GM19023 (cell line): ENCODE results near the gene ZDHHC14.
"Not testable (repeated sequence)": the region's sequence is repeated elsewhere in the genome, so short reads cannot be mapped to it uniquely, and the experiment has no call there.

Experiments
- ATAC-seq: cut with Tn5 transposase; IDR thresholded peaks from one replicate; pipeline ENCODE4 v1.9.1; 2021; ENCODE audit warnings: mild to moderate bottlenecking, moderate library complexity; ENCODE audit not compliant: unreplicated experiment

ZDHHC14 gene

DNA sequence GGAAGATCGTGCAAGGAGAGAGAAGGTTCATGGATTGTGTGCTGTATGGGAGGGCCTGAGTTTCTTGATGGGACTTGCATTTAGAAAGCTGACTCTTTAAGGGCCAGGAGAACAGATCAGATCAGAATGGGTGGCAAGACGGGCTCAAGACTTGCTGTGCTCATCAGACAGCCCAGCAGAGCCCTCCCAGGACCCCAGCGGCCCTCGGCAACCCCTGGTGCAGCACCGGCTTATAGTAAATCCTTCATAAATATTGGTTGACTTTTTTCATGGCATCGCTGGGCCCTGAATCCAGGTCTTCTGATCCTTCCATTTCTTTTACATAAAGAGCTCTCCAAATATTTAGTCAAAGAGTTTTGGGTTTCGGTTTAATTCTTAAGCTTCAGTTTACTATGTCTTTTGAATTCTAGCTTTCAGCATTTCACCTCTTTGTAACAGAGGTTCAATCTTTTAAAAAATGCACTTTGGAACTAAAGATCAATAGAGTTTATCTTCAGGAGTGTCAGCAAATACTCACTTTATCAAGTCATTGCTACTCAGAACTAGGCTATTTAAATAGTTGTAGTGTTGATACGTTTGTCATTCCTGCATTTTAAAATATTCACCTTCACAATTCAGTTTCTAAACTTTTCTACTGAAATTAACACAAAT lies 205.6 kb downstream of the ZDHHC14 start:
- ATAC-seq: no peak

DNA sequence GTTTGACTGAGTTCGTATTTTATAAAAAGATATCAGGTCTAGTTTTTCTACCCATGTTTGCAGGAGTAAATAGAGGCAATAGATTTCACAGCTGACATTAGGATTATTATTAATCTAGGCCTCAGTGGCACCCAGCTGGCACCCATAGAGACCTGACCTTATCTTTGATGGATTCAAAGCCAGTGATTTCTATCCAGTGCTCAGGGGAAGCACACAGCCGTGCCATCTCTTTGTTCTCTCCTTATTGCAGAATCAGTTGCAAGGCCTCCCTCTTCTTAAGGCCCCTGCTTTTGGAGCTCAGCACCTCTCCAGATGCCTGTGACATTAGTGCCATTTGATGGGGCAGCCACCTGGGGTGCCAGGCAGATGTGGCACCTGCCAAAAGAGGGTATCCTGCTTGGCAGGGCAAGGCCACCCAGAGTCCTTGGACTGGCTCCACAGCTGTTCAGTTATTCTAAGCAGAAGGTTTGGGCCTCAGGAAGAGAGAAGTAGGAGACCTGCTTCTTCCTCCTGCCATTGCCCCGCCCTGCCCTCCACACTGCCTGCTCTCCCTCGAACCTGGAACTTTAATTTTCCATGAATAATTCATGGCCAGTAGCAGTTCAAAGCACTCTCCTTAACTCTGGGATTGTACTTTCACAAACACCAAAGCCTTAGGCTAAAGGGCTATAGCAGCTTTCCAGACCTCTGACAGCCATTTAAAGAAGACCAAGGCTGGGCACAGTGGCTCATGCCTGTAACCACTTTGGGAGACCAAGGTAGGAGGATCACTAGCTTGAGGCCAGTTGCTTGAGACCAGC lies 206.3 kb downstream of the ZDHHC14 start:
- ATAC-seq: no peak

DNA sequence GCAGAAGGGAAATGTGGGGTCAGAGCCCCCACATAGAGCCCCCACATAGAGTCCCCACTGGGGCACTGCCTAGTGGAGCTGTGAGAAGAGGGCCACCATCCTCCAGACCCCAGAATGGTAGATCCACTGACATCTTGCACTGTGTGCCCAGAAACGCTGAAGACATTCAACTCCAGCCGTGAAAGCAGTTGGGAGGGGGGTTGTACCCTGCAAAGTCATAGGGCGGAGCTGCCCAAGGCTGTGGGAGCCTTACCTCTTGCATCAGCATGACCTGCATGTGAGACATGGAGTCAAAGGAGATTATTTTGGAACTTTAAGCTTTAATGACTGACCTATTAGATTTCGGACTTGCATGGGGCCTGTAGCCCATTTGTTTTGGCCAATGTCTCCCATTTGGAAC lies 209.7 kb downstream of the ZDHHC14 start:
- not testable (repeated sequence) for ATAC-seq

DNA sequence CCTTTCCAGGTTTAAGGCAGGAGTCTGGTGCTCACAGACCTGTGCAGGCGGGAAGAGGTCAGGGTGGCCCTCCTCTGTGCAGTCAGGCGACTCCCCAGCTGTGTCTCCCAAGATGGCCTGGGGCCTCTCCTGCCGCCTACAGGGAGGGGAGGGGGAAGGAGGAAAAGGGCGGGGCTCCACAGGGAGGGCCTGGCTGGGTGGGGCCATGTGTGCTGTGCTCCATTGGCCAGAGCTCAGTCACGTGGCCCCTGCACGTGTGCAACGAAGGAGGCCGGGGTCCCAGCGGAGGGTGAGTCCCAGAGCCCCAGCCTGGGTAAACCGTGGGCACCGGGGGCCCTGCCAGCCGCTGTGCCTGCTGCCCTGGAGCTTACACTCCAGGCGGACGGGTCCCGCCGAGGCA lies 211.6 kb downstream of the ZDHHC14 start:
- no peak for ATAC-seq

DNA sequence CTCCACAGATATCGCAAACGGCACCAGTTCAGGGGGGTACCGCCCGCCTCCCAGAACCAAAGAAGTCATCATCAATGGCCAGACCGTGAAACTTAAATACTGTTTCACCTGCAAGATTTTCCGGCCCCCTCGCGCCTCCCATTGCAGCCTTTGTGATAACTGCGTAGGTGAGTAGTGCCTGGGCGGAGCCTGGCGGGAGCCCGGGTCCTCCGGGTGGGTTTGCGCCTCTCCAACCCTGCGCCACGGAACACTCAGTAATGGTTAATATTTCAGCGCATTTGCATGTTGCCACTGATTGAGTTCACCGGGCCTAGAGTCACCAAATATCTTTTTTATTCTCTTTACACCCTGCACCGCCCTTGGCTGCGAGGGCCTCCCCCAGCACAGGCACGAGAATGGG lies 212.0 kb downstream of the ZDHHC14 start:
- no peak for ATAC-seq

DNA sequence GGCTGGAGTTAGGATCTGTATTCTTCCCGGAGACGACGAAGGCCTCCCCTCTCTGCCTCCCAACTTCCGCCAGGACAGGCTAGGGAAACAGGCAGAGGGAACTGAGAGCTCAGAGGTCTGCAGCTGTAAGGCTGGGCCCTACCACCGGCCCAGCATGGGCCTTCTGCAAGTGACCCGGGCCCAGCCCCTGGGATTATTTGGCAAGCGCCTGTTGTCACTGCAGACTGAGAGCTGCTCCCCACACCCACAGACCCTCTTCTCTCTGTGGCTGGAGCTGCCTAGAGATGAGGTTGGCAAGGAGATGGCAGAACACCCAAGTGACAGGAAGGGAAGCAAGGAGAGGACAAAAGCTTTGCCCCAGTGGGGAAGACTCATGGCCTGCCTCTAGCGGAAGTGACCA lies 212.6 kb downstream of the ZDHHC14 start:
- ATAC-seq: no peak

DNA sequence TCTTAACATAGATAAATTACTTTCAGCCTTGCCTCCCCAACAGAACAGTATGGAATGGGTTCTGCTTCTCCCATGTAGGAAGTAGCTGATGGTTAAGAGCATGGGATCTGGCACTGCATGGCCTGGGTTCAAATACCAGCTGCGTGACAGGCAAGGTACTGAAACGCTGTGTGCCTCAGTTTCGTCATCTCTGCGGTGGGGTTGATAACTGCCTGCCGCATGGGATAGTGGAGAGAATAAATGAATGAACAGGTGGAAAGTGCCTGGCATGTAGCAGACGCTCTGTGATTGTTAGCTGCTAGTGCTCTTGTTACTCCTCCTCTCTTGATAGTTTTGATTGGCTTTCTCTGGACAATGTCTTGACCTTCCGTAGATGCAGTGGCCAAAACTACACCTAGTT lies 213.3 kb downstream of the ZDHHC14 start:
- ATAC-seq: no peak

DNA sequence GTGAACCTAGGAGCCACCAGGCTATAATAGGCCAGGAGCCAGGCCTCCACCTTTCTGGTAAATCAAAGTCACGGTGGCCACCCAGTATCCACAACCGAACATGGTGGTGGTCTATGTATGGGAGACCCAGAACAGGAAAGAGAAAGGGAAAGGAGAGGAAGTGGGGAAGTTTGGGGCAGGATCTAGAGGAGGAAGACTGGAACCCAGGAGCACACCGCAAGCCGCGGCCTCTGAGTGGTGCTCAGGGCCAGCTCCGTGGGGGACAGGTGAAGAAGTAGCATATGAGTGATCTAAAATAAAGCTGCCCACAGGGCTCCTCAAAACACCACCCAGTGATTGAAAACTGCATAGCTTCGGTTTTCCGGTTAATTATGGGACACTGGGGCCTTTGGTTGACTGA lies 214.8 kb downstream of the ZDHHC14 start:
- no peak for ATAC-seq

DNA sequence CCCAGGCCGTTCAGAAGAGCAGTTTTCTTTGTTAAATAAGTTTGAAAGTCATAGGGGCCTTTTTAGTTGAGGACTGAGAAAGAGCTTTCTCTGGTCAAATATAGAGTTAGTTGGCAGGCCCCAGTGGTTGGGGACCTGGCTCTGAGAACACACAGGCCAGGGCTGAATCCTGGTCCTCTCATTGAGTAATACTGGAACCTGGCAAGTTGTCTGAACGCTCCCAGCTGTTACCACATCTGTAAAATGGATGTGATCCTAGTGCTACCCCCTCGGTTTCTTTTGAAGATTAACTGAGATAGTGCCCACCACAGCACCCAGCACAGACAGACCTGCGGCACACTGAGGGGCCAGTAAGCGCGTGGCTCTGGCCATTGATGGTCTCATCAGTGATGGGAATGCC lies 215.5 kb downstream of the ZDHHC14 start:
- no peak for ATAC-seq

DNA sequence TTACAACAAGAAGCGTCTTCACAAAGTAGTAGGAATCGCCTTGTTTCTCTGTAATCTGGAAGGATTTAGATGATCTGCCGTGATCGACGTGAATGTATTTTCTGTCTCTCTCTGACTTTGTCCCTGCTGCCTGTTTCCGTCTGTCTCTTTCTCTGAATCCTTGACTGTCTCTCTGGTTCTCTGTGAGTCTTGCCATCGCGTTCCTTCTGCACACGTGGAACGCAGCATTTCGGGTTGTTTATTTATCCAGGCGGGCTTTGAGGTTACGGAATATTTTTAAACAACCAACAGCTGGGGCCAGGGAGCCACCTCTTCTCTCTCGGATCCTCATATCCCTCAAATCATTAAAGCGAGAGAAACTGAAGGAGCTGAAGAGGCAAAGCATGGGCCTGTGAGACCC lies 215.9 kb downstream of the ZDHHC14 start:
- ATAC-seq: no peak

DNA sequence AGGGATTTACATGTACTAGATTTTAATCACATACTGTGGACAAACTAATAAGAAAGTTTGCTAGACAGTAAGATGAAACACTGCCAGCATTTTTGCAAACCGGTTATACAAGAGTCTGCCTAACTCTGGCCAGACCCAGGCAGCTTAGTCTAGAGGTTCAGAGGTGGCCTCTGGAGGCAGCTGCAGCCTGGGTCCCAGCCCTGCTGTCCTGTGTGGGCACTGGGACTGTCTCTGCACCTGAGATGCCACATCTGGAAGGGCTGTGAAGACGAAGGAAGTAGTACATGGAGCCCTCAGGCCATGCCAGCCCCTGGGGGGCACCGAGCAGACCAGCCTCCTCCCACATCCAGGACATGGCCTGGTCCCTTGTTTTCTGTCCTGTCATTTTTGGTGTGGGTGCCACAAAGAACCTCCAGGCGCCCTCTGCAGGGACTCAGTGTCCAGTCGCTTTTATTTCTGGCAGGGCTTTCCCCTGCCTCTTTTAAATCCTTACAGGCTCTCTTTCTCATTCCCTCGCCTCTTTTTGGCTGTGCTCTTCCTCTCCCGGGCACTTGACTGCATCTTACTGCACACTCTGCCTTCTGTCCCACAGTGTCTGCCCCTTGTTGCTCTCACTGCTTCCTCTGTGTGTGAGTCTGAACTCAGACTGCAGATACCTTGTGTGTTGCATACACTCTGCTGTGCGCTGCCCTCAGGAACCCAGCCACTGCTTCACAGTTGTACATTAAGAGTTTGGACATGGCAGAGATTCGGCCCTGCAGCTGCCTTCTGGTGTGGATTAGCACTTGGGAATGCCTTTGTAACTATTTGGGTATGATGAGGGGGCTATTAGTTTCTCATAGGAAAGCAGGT lies 216.7 kb downstream of the ZDHHC14 start:
- no peak for ATAC-seq

DNA sequence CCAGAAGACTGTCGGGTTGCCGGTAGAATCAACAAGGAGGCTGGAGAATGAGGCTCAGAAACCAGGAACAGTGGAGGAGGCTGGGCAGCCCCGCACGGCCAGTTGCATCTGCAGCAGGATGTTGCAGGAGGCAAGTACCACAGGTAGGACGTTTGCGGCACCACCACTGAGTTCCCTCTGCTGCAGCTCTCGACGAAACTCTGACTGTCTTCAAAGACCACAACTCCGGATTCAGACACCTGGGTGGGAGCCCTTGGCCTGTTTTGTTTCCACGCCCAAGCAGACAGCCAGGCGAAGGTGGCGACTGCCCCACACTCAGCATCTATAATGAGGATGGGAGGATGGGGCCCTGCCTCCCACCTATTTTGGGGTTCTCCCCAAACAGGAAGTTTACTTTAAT lies 218.2 kb downstream of the ZDHHC14 start:
- ATAC-seq: no peak

DNA sequence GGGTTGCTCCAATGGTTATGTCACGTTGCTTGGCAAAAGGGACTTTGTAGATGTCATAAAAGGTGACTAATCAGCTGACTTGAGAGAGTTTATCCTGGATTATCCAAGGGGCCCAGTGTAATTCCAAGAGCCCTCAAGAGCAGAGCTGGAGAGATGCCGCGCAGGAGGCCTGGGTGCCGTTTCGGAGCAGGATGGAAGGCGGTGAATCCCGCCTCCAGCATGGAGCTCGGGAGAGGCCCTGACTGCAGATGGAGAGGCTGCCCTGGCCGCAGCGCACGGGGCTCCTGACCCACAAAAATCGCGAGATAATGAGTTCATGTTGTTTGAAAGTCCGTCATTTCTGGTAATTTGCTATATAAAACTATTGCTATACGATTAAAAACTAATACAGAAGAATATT lies 219.8 kb downstream of the ZDHHC14 start:
- ATAC-seq: no peak

DNA sequence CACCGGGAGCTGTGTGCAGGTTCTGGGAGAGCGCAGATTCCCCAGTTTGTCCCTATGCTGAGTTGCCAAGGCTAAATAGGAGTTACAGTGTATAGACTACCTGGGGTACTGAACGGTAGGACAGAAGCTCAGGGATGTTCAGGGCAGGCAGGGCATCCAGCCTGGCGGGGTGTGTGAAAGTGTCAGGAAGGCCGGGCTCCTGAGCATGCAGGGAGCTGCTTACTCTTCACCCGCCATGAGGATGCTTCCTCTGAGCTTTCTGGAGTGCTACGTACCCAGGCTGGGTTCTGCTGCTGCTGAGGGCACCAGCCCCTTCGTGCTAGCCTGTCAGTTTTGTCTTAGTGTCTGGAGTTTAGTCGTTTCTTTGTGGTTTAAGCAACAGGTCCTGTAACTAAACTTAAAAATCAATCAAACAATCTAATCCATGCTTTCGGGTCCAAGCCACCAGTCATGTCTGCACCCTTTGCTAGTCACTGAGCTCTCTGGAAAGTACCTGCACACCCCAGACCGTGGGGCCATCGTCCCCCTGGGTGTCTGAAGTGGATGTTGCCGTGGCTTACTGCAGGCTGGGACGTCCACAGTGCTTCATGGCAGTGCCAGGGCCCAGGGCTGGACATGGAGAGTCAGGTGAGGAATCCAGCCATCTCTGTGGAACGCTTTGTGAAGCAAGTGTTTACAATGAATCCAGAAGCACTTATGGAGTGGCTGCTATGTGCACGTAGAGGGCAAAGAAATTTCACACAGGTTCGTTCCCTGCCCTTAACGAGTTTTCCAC lies 221.7 kb downstream of the ZDHHC14 start:
- ATAC-seq: no peak

DNA sequence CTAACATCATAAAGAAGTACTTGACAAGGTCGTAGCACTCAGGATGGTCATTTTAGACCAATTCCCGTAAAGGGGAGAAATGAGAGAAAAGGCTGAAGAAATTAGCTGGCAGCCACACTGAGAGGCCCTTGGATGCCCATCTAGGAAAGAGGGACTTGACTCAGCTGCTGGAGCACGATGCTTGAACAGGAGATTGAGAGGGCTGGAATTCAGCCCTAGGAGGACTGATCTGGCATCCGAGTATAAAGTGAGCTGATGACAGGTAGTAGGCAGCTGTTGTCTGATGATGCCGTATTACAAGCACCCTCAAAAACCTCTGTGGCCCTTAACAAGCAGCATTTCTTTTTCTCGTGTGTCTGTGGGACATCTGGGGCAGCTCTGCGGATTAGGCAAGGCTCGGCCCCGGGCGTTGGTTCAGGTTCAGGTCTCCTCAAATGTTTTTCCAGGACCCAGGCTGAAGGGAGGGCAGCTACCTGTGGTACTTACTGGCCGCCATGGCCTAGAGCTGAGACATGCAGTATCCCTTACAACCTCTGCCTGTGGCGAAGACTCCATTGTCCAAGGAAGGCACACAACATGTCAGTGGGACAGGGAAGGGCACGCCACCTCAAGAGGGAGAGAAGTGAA lies 222.4 kb downstream of the ZDHHC14 start:
- ATAC-seq: no peak

DNA sequence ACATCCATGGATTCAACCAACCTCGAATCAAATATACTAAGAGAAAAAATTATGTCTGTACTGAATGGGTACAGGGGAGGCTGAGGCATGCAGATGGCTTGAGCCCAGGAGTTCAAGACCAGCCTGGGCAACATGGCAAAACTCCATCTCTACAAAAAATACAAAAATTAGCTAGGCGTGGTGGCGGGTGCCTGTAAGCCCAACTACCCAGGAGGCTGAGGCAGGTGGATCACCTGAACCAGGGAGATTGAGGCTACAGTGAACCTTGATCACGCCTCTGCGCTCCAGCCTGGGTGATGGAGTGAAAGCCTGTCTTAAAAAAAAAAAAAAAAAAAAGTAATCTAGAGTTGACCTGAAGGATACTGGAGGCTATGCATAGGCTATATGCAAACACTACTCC lies 223.0 kb downstream of the ZDHHC14 start:
- no peak for ATAC-seq

DNA sequence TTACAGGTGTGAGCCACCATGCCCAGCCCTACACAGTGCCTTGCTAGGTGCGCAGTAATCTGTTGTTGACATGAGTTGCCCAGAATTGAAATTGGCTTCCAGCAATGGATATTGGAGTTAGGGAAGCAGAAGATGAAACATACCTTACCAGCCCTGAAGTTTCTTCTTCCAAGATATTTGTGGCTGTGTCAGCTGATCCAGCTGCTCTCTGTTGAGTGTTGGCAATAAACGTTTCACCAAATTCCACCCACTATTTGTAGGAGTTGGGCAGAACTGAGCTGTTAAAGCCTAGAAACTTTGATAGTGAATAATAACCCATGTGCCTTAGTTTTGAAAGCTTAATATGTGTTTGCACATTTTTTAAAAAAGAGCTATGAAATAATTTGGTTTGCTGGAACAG lies 223.8 kb downstream of the ZDHHC14 start:
- no peak for ATAC-seq

DNA sequence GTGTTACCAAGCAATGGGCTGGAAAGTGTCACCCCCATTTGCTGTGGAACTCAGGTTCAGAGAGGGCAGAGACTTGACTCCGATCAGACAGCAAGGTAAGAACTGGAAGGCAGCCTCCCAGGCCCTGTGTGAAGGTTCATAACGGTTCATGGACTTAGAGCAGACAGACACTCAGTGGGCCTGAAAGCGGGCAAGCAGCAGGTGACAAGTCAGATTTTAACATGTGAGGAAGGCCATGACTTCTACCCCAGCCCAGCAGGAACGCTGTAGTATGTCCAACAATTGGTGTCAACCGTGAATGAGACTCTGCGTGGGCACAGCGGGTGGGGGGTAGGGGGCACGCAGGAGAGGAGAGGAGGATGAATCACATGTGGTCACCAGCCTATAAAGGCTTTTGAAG lies 224.5 kb downstream of the ZDHHC14 start:
- ATAC-seq: no peak

DNA sequence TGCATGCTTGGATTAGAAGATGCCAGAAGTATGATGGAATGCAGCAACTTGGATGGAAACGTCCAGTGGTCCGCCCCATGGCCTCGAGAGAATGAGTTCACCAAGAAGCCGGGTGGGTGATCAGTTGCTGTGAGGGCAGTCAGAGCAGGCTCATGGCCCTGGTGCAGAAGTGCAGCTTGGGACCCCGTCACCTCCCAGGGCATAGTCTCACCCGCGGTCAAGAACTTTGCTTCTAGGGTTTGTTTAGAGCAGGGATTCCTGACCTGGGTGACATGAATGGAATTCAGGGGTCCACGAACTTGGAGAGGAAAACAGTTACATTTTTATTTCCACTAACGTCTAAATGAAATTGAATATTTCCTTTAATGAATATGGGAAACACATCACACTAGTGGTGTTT lies 225.5 kb downstream of the ZDHHC14 start:
- no peak for ATAC-seq

DNA sequence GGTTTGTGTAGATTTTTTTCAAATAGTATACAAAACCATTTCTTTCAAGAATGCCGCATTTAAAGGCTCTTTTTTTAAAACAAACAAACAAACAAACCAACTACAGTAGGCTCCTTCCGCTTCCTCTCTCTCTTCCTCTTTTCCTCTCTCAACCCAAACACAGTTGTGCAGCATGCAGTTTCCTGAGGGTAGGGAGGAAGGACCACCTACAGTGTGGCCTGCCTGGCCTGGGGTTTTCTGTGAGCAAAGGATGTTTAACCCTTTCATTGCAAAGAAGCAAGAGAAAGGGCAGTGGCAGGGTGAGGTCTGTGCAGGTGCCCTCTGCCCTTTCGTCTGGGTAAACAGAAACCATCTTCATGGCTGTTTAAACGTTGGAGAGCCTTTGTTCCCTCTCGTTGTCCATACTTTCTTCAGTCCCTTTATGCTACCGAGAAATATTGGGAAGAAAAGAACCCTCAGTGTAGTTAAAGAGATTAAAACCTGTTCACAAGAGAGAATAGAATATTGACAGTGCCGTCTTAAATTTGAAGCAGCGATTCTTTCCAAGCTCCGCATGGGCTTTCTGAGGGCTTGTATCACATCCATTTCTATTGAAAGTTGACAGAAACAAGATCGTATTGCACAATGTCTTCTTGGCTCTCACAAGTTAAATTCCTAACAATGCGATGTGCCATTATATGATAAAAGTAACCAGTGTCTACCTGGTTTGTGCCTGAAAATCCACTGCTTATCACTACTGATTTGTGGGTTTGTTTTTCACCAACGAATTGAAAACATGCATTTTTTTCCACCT lies 226.5 kb downstream of the ZDHHC14 start:
- ATAC-seq: peak; percentile 75
